Measurements from ENCODE around the gene SOX15.
A peak's percentile ranks its signal among the peaks of the same experiment; 100 is the strongest.

The SOX15 gene

DNA sequence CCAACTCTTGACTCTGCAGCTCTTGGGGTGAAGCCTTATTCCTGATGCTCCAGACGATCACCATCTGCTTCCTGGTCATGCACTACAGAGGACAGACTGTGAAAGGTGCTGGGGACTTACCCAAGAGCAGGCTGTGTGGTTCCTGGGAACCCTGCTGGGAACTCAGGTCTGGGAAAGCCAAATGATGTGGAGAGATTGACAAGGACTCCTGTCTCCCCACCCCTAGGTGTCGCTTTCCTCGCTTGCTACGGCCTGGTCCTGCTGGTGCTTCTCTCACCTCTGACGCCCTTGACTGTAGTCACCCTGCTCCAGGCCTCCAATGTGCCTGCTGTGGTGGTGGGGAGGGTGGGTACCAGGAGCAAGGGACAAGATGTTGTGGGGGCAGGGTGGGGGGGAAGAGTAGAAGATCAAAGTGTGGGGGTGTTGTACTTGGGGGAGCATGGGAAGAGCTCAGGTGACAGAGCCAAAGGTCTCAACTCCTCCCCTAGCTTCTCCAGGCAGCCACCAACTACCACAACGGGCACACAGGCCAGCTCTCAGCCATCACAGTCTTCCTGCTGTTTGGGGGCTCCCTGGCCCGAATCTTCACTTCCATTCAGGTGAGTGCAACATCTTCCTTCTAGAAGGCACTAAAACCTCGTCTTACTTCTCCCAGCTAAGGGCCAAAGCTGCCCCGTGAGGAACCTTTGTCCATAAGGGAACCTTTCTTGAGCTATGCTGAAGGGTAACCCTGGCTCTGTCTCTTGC lies 3.0 kb downstream of the SOX15 start (continued):
- TF ChIP-seq TRIM28 (IDR thresholded peaks at IDR 0.05; ENCODE audit: borderline replicate concordance, low read length) (no peak), ZBTB21 (tag by site-specific recombination; IDR thresholded peaks at IDR 0.05) (no peak), ZNF133 (tag by site-specific recombination; IDR thresholded peaks at IDR 0.05) (no peak), ZXDB (tag by site-specific recombination; IDR thresholded peaks at IDR 0.05) (no peak), ZNF529 (tag by site-specific recombination; IDR thresholded peaks at IDR 0.05; ENCODE audit: insufficient replicate concordance) (no peak), ZNF776 (tag by site-specific recombination; IDR thresholded peaks at IDR 0.05; ENCODE audit: borderline replicate concordance) (no peak), KLF16 (tag by site-specific recombination; IDR thresholded peaks at IDR 0.05) (no peak), ZNF148 (tag by site-specific recombination; IDR thresholded peaks at IDR 0.05; ENCODE audit: borderline replicate concordance) (no peak), ZNF433 (tag by site-specific recombination; IDR thresholded peaks at IDR 0.05; ENCODE audit: low read depth) (no peak), YY1 (tag by site-specific recombination; IDR thresholded peaks at IDR 0.05) (no peak), ZNF140 (tag by site-specific recombination; IDR thresholded peaks at IDR 0.05) (no peak), ZNF624 (tag by site-specific recombination; IDR thresholded peaks at IDR 0.05) (no peak), ZNF2 (tag by site-specific recombination; IDR thresholded peaks at IDR 0.05) (0 out of 2 replicates have a peak, but pooled peaks have one; percentile 20), ZBTB6 (tag by site-specific recombination; IDR thresholded peaks at IDR 0.05) (no peak), ZNF654 (tag by site-specific recombination; IDR thresholded peaks at IDR 0.05; ENCODE audit: low read depth) (peak; percentile 51), ZNF132 (tag by site-specific recombination; IDR thresholded peaks at IDR 0.05; ENCODE audit: borderline replicate concordance) (no peak), ZFP69B (tag by site-specific recombination; IDR thresholded peaks at IDR 0.05) (0 out of 2 replicates have a peak, but pooled peaks have one; percentile 33), ZNF335 (tag by site-specific recombination; conservative IDR thresholded peaks at IDR 0.05) (peak; percentile 46), PRDM10 (tag by site-specific recombination; IDR thresholded peaks at IDR 0.05) (no peak), ZNF621 (tag by site-specific recombination; IDR thresholded peaks at IDR 0.05) (no peak), ZNF274 (IDR thresholded peaks at IDR 0.05; ENCODE audit: low read length) (no peak), ZNF274 (tag by site-specific recombination; IDR thresholded peaks at IDR 0.05; ENCODE audit: borderline replicate concordance) (no peak), ZNF24 (tag by site-specific recombination; IDR thresholded peaks at IDR 0.05) (0 out of 2 replicates have a peak, but pooled peaks have one; percentile 33), ZNF354C (tag by site-specific recombination; IDR thresholded peaks at IDR 0.05; ENCODE audit: borderline replicate concordance, low read depth) (no peak)
- TF ChIP-seq, protein P1, sequence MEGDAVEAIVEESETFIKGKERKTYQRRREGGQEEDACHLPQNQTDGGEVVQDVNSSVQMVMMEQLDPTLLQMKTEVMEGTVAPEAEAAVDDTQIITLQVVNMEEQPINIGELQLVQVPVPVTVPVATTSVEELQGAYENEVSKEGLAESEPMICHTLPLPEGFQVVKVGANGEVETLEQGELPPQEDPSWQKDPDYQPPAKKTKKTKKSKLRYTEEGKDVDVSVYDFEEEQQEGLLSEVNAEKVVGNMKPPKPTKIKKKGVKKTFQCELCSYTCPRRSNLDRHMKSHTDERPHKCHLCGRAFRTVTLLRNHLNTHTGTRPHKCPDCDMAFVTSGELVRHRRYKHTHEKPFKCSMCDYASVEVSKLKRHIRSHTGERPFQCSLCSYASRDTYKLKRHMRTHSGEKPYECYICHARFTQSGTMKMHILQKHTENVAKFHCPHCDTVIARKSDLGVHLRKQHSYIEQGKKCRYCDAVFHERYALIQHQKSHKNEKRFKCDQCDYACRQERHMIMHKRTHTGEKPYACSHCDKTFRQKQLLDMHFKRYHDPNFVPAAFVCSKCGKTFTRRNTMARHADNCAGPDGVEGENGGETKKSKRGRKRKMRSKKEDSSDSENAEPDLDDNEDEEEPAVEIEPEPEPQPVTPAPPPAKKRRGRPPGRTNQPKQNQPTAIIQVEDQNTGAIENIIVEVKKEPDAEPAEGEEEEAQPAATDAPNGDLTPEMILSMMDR (tag by site-specific recombination; IDR thresholded peaks at IDR 0.05), result peak; percentile 74
- TF ChIP-seq, protein P2, sequence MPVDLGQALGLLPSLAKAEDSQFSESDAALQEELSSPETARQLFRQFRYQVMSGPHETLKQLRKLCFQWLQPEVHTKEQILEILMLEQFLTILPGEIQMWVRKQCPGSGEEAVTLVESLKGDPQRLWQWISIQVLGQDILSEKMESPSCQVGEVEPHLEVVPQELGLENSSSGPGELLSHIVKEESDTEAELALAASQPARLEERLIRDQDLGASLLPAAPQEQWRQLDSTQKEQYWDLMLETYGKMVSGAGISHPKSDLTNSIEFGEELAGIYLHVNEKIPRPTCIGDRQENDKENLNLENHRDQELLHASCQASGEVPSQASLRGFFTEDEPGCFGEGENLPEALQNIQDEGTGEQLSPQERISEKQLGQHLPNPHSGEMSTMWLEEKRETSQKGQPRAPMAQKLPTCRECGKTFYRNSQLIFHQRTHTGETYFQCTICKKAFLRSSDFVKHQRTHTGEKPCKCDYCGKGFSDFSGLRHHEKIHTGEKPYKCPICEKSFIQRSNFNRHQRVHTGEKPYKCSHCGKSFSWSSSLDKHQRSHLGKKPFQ (tag by site-specific recombination; IDR thresholded peaks at IDR 0.05), result no peak
- TF ChIP-seq, protein P3, sequence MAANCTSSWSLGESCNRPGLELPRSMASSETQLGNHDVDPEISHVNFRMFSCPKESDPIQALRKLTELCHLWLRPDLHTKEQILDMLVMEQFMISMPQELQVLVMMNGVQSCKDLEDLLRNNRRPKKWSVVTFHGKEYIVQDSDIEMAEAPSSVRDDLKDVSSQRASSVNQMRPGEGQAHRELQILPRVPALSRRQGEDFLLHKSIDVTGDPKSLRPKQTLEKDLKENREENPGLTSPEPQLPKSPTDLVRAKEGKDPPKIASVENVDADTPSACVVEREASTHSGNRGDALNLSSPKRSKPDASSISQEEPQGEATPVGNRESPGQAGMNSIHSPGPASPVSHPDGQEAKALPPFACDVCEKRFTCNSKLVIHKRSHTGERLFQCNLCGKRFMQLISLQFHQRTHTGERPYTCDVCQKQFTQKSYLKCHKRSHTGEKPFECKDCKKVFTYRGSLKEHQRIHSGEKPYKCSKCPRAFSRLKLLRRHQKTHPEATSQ (tag by site-specific recombination; IDR thresholded peaks at IDR 0.05), result no peak
